B cell (primary cell): ENCODE measurements around the gene ZNF831. TPM values are rescaled to one million over a fixed set of nuclear protein-coding genes. Genes with fewer than 3 reads are reported as not detected.

ENCODE experiments used
- ATAC-seq: fragments of 200-7000 bp; cut with Tn5 transposase; one replicate; pipeline ENCODE4 v1.10.0; 2021; ENCODE audit warnings: low read depth, mild to moderate bottlenecking, moderate number of reproducible peaks, moderate library complexity
- CTCF ChIA-PET: fragments of 350-600 bp; sonication (Branson Sonifier 250); formaldehyde crosslinking; loops from one replicate; lab custom pipeline; 2021; ENCODE audit warnings: antibody characterized with exemption, inconsistent platforms; lab: Charles Lee
- POLR2A ChIA-PET: fragments of 350-600 bp; sonication (Branson Sonifier 250); formaldehyde crosslinking; loops from one replicate; lab custom pipeline; 2021; ENCODE audit warnings: antibody characterized with exemption; lab: Charles Lee
- DNase-seq: peaks from one replicate; pipeline ENCODE4 v3.0.0; 2013
- H2AFZ ChIP-seq: 2 replicates; pipeline ENCODE4 v1.6.1; 2012; ENCODE audit warnings: mild to moderate bottlenecking, low read depth, low read length; ENCODE audit not compliant: insufficient read depth, poor library complexity, severe bottlenecking
- H3K27ac ChIP-seq, 2 donors: 1 replicate in 1 of 2; 2 replicates in 1 of 2; pipeline ENCODE4 v1.5.1; 2012 to 2013; ENCODE audit warnings: low read length in 2 of 2, mild to moderate bottlenecking in 2 of 2, moderate library complexity in 1 of 2
- H3K27me3 ChIP-seq, 4 experiments: fragments of 200-600 bp in 1 of 4; sonication (generic) in 1 of 4; replicated peaks in 1 of 4; 1 replicate in 2 of 4; 2 replicates in 2 of 4; pipeline versions ENCODE4 v1.6.1 to v1.7.0; 2013 to 2016; ENCODE audit warnings: low read length in 3 of 4, mild to moderate bottlenecking in 2 of 4, mixed read lengths in 1 of 4, moderate library complexity in 1 of 4; ENCODE audit not compliant: insufficient read depth in 4 of 4, control insufficient read depth in 3 of 4; ENCODE audit errors: control extremely low read depth in 1 of 4
- H3K36me3 ChIP-seq, 2 experiments: replicated peaks in 1 of 2; 1 replicate in 1 of 2; 2 replicates in 1 of 2; pipeline versions ENCODE4 v1.6.1 to v1.7.1; 2013; ENCODE audit warnings: low read length in 1 of 2; ENCODE audit not compliant: insufficient read depth in 2 of 2, control insufficient read depth in 1 of 2; ENCODE audit errors: control extremely low read depth in 1 of 2, extremely low read depth in 1 of 2
- H3K4me1 ChIP-seq, 2 donors: fragments of 200-600 bp in 1 of 2; sonication (generic) in 1 of 2; 1 replicate in 1 of 2; 2 replicates in 1 of 2; pipeline versions ENCODE4 v1.5.1 to v1.6.1; 2013 to 2017; ENCODE audit warnings: low read length in 2 of 2; ENCODE audit not compliant: control insufficient read depth in 2 of 2, insufficient read depth in 2 of 2
- H3K4me2 ChIP-seq: replicated peaks from 2 replicates; pipeline ENCODE3; 2012; ENCODE audit warnings: mild to moderate bottlenecking, low read depth, low read length; ENCODE audit not compliant: poor library complexity, severe bottlenecking
- H3K4me3 ChIP-seq, 5 experiments: fragments of 200-600 bp in 1 of 5; sonication (generic) in 1 of 5; 1 replicate in 3 of 5; 2 replicates in 2 of 5; pipeline versions ENCODE4 v1.5.1 to v1.7.0; 2011 to 2016; ENCODE audit warnings: low read length in 4 of 5, mild to moderate bottlenecking in 4 of 5, low read depth in 2 of 5, control low read depth in 1 of 5, moderate library complexity in 1 of 5; ENCODE audit not compliant: insufficient read depth in 1 of 5; ENCODE audit errors: control extremely low read depth in 1 of 5, extremely low read depth in 1 of 5
- H3K79me2 ChIP-seq: fragments of 200-600 bp; sonication (generic); one replicate; pipeline ENCODE4 v1.6.0; 2016; ENCODE audit warnings: low read length; ENCODE audit not compliant: control insufficient read depth, insufficient read depth
- H3K9ac ChIP-seq: fragments of 200-600 bp; sonication (generic); 2 replicates; pipeline ENCODE4 v1.6.1; 2017; ENCODE audit warnings: mild to moderate bottlenecking, low read length, moderate library complexity
- H3K9me3 ChIP-seq, 3 donors: one replicate each; pipeline versions ENCODE4 v1.6.1 to v1.7.1; 2013; ENCODE audit warnings: low read length in 2 of 3; ENCODE audit not compliant: control insufficient read depth in 2 of 3, insufficient read depth in 1 of 3; ENCODE audit errors: control extremely low read depth in 1 of 3
- H4K20me1 ChIP-seq: 2 replicates; pipeline ENCODE4 v1.6.0; 2012; ENCODE audit warnings: mild to moderate bottlenecking, low read length; ENCODE audit not compliant: insufficient read depth, control insufficient read depth, poor library complexity, severe bottlenecking
- H3K27ac Mint-ChIP-seq: one replicate; pipeline ENCODE4 v1.8.0; 2021; ENCODE audit warnings: mixed read lengths
- H3K27me3 Mint-ChIP-seq: one replicate; pipeline ENCODE4 v1.8.0; 2021; ENCODE audit warnings: mixed read lengths
- H3K4me1 Mint-ChIP-seq: one replicate; pipeline ENCODE4 v1.8.0; 2021; ENCODE audit warnings: mixed read lengths
- H3K4me3 Mint-ChIP-seq: one replicate; pipeline ENCODE4 v1.8.0; 2021; ENCODE audit warnings: mixed read lengths
- H3K9me3 Mint-ChIP-seq: one replicate; pipeline ENCODE4 v1.8.0; 2022; ENCODE audit warnings: mixed read lengths; ENCODE audit not compliant: insufficient read depth
- EZH2 ChIP-seq: IDR thresholded peaks from 2 replicates; pipeline ENCODE4 v1.6.1; 2012; ENCODE audit warnings: borderline replicate concordance, low read depth, mild to moderate bottlenecking, moderate library complexity, low read length; ENCODE audit not compliant: insufficient read depth, poor library complexity, severe bottlenecking
- WGBS: methylation state at CpG from one replicate; pipeline ENCODE4 v1.1.5; 2013; ENCODE audit warnings: missing lambda C conversion rate; ENCODE audit not compliant: insufficient coverage; 5-methylcytosine and 5-hydroxymethylcytosine counted together
- intact Hi-C: fragments of 100-400 bp; cut with micrococcal nuclease; formaldehyde crosslinking; loops from one replicate; pipeline ENCODE4 v1.10.0; 2022
- polyA plus RNA-seq: library from polyadenylated mRNA; depleted of rRNA; stranded (reverse); fragments of >200 nt; gene quantifications from 2 replicates; pipeline ENCODE4 v1.2.3, GENCODE V29; 2012
- total RNA-seq, 2 donors: library from RNA; stranded (reverse); fragments of 120-200 nt in 1 of 2; gene quantifications; 1 replicate in 1 of 2; 2 replicates in 1 of 2; pipeline versions ENCODE4 v1.2.3 to v1.2.4, GENCODE V29; 2013 to 2022
- TF ChIP-seq, protein P1 (sequence below): fragments of 200-600 bp; IDR thresholded peaks from one replicate; pipeline ENCODE4 v1.8.0; 2022; ENCODE audit warnings: antibody characterized with exemption, mild to moderate bottlenecking

ZNF831 gene
- total and polyA plus RNA-seq, 2 donors (not counting 1 experiment from before 2014, with no cell fraction given) = 1.7 to 14.1 TPM

DNA sequence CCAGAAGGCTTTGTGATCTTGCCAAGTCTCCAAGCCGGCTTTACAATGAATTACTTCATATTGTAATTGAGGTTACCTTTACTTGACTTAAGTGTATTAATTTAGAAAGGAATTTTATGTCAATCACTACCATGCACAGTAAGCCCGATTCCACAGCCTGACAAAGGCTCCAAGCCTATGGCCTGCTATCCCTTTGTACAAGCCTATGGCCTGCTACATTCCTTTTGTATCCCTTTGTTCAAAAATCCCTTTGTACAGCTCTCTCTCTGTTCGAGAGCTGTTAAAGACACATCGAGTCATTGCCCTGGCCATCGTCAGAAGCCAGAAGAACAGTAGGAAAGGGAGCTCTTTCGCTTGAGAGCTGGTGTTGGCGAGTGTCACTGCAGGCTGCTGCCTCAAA is 134.1 kb downstream of the ZNF831 start:
- H3K9me3 Mint-ChIP-seq = no peaks in the 10 kb centered on the region
- intact Hi-C loops = no loop called here
- no peak overlapping the region for H3K4me3 ChIP-seq
- no peak for TF ChIP-seq EZH2
- TF ChIP-seq, protein P1, sequence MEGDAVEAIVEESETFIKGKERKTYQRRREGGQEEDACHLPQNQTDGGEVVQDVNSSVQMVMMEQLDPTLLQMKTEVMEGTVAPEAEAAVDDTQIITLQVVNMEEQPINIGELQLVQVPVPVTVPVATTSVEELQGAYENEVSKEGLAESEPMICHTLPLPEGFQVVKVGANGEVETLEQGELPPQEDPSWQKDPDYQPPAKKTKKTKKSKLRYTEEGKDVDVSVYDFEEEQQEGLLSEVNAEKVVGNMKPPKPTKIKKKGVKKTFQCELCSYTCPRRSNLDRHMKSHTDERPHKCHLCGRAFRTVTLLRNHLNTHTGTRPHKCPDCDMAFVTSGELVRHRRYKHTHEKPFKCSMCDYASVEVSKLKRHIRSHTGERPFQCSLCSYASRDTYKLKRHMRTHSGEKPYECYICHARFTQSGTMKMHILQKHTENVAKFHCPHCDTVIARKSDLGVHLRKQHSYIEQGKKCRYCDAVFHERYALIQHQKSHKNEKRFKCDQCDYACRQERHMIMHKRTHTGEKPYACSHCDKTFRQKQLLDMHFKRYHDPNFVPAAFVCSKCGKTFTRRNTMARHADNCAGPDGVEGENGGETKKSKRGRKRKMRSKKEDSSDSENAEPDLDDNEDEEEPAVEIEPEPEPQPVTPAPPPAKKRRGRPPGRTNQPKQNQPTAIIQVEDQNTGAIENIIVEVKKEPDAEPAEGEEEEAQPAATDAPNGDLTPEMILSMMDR = no peak
- H2AFZ ChIP-seq = no peak overlapping the region
- H3K36me3 ChIP-seq = no peaks in the 10 kb centered on the region
- H3K27ac Mint-ChIP-seq = no peak overlapping the region
- CTCF ChIA-PET = no interaction called here
- H4K20me1 ChIP-seq = no peaks in the 10 kb centered on the region
- no peak overlapping the region for H3K4me2 ChIP-seq
- no peaks in the 10 kb centered on the region for H3K79me2 ChIP-seq
- 91% methylated on average over 5 of the region's 7 CpGs for WGBS
- H3K27me3 Mint-ChIP-seq = peaks cover 58% of the 10 kb centered on the region
- H3K4me1 ChIP-seq = no peaks in the 10 kb centered on the region
- ATAC-seq (no peak), DNase-seq (no peak)
- POLR2A ChIA-PET = no interaction called here
- H3K4me1 Mint-ChIP-seq = no peaks in the 10 kb centered on the region
- H3K4me3 Mint-ChIP-seq = no peak overlapping the region
- no peak overlapping the region for H3K9ac ChIP-seq
- H3K9me3 ChIP-seq = no peaks in the 10 kb centered on the region
- H3K27me3 ChIP-seq = peaks cover 0 to 36% (median 4%) of the 10 kb centered on the region in 4 experiments
- no peak overlapping the region for H3K27ac ChIP-seq

DNA sequence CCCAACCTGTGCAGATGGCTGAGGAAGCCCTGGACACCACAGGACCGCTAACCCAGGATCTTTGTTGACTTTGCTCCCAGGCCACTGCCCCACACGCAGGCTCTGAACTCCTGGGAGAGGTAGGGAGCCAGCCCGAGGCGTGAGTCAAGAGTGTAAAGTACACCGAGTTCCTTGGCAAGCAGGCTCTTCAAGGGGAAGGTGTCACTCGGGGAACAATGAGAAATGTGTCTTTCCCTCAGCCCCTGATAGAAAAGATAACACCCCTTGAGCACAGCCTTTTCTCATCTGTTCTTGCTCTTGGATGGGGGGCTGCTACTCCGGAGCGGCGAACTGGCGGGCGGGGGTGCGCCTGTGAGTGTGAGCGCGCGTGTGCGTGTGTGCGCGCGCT is 136.3 kb downstream of the ZNF831 start:
- no peaks in the 10 kb centered on the region for H3K36me3 ChIP-seq
- Mint-ChIP-seq H3K9me3 (no peaks in the 10 kb centered on the region), H3K4me1 (no peaks in the 10 kb centered on the region), H3K4me3 (no peak overlapping the region), H3K27ac (no peak overlapping the region), H3K27me3 (peaks cover 66% of the 10 kb centered on the region)
- H3K27ac ChIP-seq = no peak overlapping the region
- no peak overlapping the region for H3K9ac ChIP-seq
- ChIA-PET POLR2A (no interaction called here), CTCF (no interaction called here)
- no peak for ATAC-seq
- no peak overlapping the region for H2AFZ ChIP-seq
- DNase-seq = no peak
- WGBS = 23% methylated on average over 10 of the region's 19 CpGs
- no peaks in the 10 kb centered on the region for H3K4me1 ChIP-seq
- intact Hi-C loops = no loop called here
- H3K4me3 ChIP-seq = no peak overlapping the region
- no peaks in the 10 kb centered on the region for H4K20me1 ChIP-seq
- no peak overlapping the region for H3K4me2 ChIP-seq
- no peaks in the 10 kb centered on the region for H3K79me2 ChIP-seq
- peaks cover 0 to 31% (median 4%) of the 10 kb centered on the region in 4 experiments for H3K27me3 ChIP-seq
- TF ChIP-seq EZH2 = no peak
- TF ChIP-seq, protein P1 = no peak
- no peaks in the 10 kb centered on the region for H3K9me3 ChIP-seq
